HCT116 (cell line): ENCODE measurements around the gene ZMYM4. TPM values are rescaled to one million over a fixed set of nuclear protein-coding genes. Genes with fewer than 3 reads are reported as not detected.

ENCODE experiments used
- ATAC-seq: fragments of 200-7000 bp; cut with Tn5 transposase; 2 replicates; pipeline ENCODE4 v1.9.1; 2020; ENCODE audit warnings: mild to moderate bottlenecking, moderate library complexity
- BruUV-seq: library from RNA; stranded (reverse); fragments of 400-500 nt; replicated peaks from 2 replicates; lab custom pipeline; 2021; lab: Mats Ljungman, UMichigan
- CTCF ChIA-PET: fragments of 300-600 bp; sonication (Branson Sonifier 250); formaldehyde crosslinking; loops from one replicate; lab custom pipeline; 2021; ENCODE audit warnings: antibody characterized with exemption; lab: Charles Lee
- POLR2A ChIA-PET: fragments of 300-600, 350-600 bp; sonication (Branson Sonifier 250); formaldehyde crosslinking; loops from one replicate; lab custom pipeline; 2021; ENCODE audit warnings: antibody characterized with exemption; lab: Charles Lee
- RAD21 ChIA-PET, 2 experiments: fragments of 300-600 bp; sonication (Branson Sonifier 250); formaldehyde crosslinking; loops; one replicate each; lab custom pipeline; 2023; ENCODE audit warnings: low total read pairs in 2 of 2; ENCODE audit not compliant: uncharacterized antibody in 2 of 2, unreplicated experiment in 2 of 2, low non-redundant PET in 1 of 2; lab: Charles Lee
- DNase-seq: peaks from one replicate; pipeline ENCODE4 v3.0.0-alpha.2; 2010; ENCODE audit warnings: low read depth, low spot score
- H2AFZ ChIP-seq: fragments of 200-600 bp; shearing (Covaris generic), sonication (generic); 2 replicates; pipeline ENCODE4 v1.6.1; 2017; ENCODE audit warnings: low read depth, mixed run types, mixed read lengths, antibody characterized with exemption, low read length; ENCODE audit not compliant: poor library complexity, severe bottlenecking
- H3K27ac ChIP-seq: 2 replicates; pipeline ENCODE4 v1.5.1; 2012; ENCODE audit warnings: low read depth, low read length
- H3K27me3 ChIP-seq: fragments of 200-600 bp; sonication (generic); 2 replicates; pipeline ENCODE4 v1.6.1; 2016; ENCODE audit warnings: mixed run types, low read length, mixed read lengths; ENCODE audit not compliant: insufficient read depth
- H3K36me3 ChIP-seq, 2 experiments: fragments of 200-500 bp in 1 of 2; fragments of 200-600 bp in 1 of 2; sonication (Bioruptor generic) in 1 of 2; sonication (generic) in 1 of 2; 2 replicates each; pipeline versions ENCODE4 v1.5.1 to v1.6.1; 2014 to 2016; ENCODE audit warnings: low read length in 2 of 2, inconsistent platforms in 1 of 2, mixed read lengths in 1 of 2, mixed run types in 1 of 2; ENCODE audit not compliant: insufficient read depth in 2 of 2, control insufficient read depth in 1 of 2
- H3K4me1 ChIP-seq, 2 experiments: fragments of 200-600 bp in 1 of 2; sonication (generic) in 1 of 2; 2 replicates each; pipeline versions ENCODE4 v1.5.1 to v1.6.1; 2012 to 2017; ENCODE audit warnings: low read length in 2 of 2, inconsistent platforms in 1 of 2, mild to moderate bottlenecking in 1 of 2, mixed read lengths in 1 of 2, mixed run types in 1 of 2, moderate library complexity in 1 of 2; ENCODE audit not compliant: insufficient read depth in 2 of 2, control insufficient read depth in 1 of 2
- H3K4me2 ChIP-seq: fragments of 200-600 bp; sonication (generic); 2 replicates; pipeline ENCODE4 v1.6.1; 2017; ENCODE audit warnings: mixed run types, low read length, mixed read lengths
- H3K4me3 ChIP-seq, 2 experiments: fragments of 200-600 bp in 1 of 2; sonication (generic) in 1 of 2; replicated peaks in 1 of 2; 2 replicates each; pipeline ENCODE4 v1.5.1; 2011 to 2016; ENCODE audit warnings: low read length in 2 of 2, control low read depth in 1 of 2, low read depth in 1 of 2, mild to moderate bottlenecking in 1 of 2, mixed read lengths in 1 of 2, mixed run types in 1 of 2
- H3K79me2 ChIP-seq: fragments of 200-600 bp; sonication (generic); 2 replicates; pipeline ENCODE4 v1.6.1; 2017; ENCODE audit warnings: mild to moderate bottlenecking, mixed run types, low read length, moderate library complexity, mixed read lengths; ENCODE audit not compliant: insufficient read depth
- H3K9ac ChIP-seq: fragments of 200-600 bp; sonication (generic); 2 replicates; pipeline ENCODE4 v1.6.1; 2016; ENCODE audit warnings: low read length, mixed read lengths
- H3K9me2 ChIP-seq: fragments of 200-600 bp; sonication (generic), shearing (Covaris generic); 2 replicates; pipeline ENCODE4 v1.6.1; 2017; ENCODE audit warnings: mixed run types, mild to moderate bottlenecking, moderate library complexity; ENCODE audit not compliant: insufficient read depth
- H3K9me3 ChIP-seq, 2 experiments: fragments of 200-500 bp in 1 of 2; fragments of 200-600 bp in 1 of 2; sonication (Bioruptor generic) in 1 of 2; sonication (generic) in 1 of 2; 2 replicates each; pipeline ENCODE4 v1.6.1; 2014 to 2017; ENCODE audit warnings: low read length in 2 of 2, mixed read lengths in 2 of 2, inconsistent platforms in 1 of 2, low read depth in 1 of 2, mild to moderate bottlenecking in 1 of 2, mixed run types in 1 of 2, moderate library complexity in 1 of 2; ENCODE audit not compliant: control insufficient read depth in 1 of 2, insufficient read depth in 1 of 2
- H4K20me1 ChIP-seq: fragments of 200-600 bp; sonication (generic), shearing (Covaris generic); 2 replicates; pipeline ENCODE4 v1.6.1; 2017; ENCODE audit warnings: mixed run types, mild to moderate bottlenecking, moderate library complexity; ENCODE audit not compliant: insufficient read depth
- CEBPB ChIP-seq: IDR thresholded peaks from 2 replicates; pipeline ENCODE4 v1.6.1; 2012; ENCODE audit warnings: low read depth
- EGR1 ChIP-seq: IDR thresholded peaks from 2 replicates; pipeline ENCODE4 v1.6.1; 2012; ENCODE audit warnings: low read depth
- ELF1 ChIP-seq: IDR thresholded peaks from 2 replicates; pipeline ENCODE4 v1.6.1; 2012; ENCODE audit warnings: low read depth, borderline replicate concordance
- EZH2phosphoT487 ChIP-seq: fragments of 200-600 bp; IDR thresholded peaks from 2 replicates; pipeline ENCODE4 v1.6.1; 2018; ENCODE audit warnings: antibody characterized with exemption, borderline replicate concordance
- POLR2A ChIP-seq: IDR thresholded peaks from 2 replicates; pipeline ENCODE4 v1.7.0; 2011; ENCODE audit warnings: borderline replicate concordance; ENCODE audit not compliant: insufficient read depth, insufficient read length; ENCODE audit errors: extremely low read depth
- TCF7L2 ChIP-seq: IDR thresholded peaks from 2 replicates; pipeline ENCODE4 v1.7.0; 2011; ENCODE audit warnings: borderline replicate concordance, inconsistent platforms; ENCODE audit not compliant: insufficient read depth, insufficient read length; ENCODE audit errors: extremely low read depth
- ZFX ChIP-seq: fragments of 450-650 bp; IDR thresholded peaks from 2 replicates; pipeline ENCODE4 v1.6.1; 2017
- intact Hi-C: fragments of 100-400 bp; cut with micrococcal nuclease; formaldehyde crosslinking; loops from 2 replicates; pipeline ENCODE4 v1.10.0; 2022
- total RNA-seq: library from RNA; stranded (reverse); gene quantifications from one replicate; pipeline ENCODE4 v1.2.1, GENCODE V29; 2021; ENCODE audit not compliant: unreplicated experiment
- TF ChIP-seq, protein P1 (sequence below): IDR thresholded peaks from 2 replicates; pipeline ENCODE4 v1.6.1; 2012; ENCODE audit warnings: low read depth
- TF ChIP-seq, protein P2 (sequence below): IDR thresholded peaks from 2 replicates; pipeline ENCODE4 v1.6.1; 2011; ENCODE audit warnings: mild to moderate bottlenecking, low read length, moderate library complexity; ENCODE audit not compliant: insufficient replicate concordance; ENCODE audit errors: extremely low read depth
- TF ChIP-seq, protein P3 (sequence below): IDR thresholded peaks from 2 replicates; pipeline ENCODE4 v1.6.1; 2012
- TF ChIP-seq, protein P4 (sequence below): IDR thresholded peaks from 2 replicates; pipeline ENCODE4 v1.6.1; 2012

The ZMYM4 gene
- total RNA-seq, 1 experiment from 2014 or later: 58.0 TPM

DNA sequence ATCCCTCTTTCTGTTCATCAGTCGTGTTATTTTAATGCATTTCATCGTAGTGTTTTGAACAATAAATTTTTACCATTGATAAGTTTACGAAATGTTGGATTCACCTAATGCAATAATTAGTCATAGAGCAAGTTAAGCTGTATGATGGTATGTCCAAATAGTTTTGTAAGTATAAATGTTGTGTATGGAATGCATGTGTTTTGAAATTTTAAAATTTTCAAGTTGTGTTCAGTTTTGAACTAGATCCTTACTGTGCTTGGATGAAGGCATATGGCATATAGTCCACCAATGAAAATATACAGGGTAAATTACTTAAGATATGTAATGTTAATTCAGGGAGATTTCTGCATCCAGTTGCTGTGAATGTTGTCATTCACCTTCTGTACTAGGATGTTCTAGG is 2.3 kb downstream of the ZMYM4 start:
- no peak for TF ChIP-seq TCF7L2
- TF ChIP-seq, protein P1, sequence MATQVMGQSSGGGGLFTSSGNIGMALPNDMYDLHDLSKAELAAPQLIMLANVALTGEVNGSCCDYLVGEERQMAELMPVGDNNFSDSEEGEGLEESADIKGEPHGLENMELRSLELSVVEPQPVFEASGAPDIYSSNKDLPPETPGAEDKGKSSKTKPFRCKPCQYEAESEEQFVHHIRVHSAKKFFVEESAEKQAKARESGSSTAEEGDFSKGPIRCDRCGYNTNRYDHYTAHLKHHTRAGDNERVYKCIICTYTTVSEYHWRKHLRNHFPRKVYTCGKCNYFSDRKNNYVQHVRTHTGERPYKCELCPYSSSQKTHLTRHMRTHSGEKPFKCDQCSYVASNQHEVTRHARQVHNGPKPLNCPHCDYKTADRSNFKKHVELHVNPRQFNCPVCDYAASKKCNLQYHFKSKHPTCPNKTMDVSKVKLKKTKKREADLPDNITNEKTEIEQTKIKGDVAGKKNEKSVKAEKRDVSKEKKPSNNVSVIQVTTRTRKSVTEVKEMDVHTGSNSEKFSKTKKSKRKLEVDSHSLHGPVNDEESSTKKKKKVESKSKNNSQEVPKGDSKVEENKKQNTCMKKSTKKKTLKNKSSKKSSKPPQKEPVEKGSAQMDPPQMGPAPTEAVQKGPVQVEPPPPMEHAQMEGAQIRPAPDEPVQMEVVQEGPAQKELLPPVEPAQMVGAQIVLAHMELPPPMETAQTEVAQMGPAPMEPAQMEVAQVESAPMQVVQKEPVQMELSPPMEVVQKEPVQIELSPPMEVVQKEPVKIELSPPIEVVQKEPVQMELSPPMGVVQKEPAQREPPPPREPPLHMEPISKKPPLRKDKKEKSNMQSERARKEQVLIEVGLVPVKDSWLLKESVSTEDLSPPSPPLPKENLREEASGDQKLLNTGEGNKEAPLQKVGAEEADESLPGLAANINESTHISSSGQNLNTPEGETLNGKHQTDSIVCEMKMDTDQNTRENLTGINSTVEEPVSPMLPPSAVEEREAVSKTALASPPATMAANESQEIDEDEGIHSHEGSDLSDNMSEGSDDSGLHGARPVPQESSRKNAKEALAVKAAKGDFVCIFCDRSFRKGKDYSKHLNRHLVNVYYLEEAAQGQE: no peak
- TF ChIP-seq ELF1: no peak
- TF ChIP-seq, protein P2, sequence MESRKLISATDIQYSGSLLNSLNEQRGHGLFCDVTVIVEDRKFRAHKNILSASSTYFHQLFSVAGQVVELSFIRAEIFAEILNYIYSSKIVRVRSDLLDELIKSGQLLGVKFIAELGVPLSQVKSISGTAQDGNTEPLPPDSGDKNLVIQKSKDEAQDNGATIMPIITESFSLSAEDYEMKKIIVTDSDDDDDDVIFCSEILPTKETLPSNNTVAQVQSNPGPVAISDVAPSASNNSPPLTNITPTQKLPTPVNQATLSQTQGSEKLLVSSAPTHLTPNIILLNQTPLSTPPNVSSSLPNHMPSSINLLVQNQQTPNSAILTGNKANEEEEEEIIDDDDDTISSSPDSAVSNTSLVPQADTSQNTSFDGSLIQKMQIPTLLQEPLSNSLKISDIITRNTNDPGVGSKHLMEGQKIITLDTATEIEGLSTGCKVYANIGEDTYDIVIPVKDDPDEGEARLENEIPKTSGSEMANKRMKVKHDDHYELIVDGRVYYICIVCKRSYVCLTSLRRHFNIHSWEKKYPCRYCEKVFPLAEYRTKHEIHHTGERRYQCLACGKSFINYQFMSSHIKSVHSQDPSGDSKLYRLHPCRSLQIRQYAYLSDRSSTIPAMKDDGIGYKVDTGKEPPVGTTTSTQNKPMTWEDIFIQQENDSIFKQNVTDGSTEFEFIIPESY: no peak
- TF ChIP-seq CEBPB: no peak
- TF ChIP-seq, protein P3, sequence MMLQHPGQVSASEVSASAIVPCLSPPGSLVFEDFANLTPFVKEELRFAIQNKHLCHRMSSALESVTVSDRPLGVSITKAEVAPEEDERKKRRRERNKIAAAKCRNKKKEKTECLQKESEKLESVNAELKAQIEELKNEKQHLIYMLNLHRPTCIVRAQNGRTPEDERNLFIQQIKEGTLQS: no peak
- TF ChIP-seq ZFX: no peak
- no peak for TF ChIP-seq EZH2phosphoT487
- no peak for TF ChIP-seq POLR2A
- no peak for TF ChIP-seq EGR1
- TF ChIP-seq, protein P4, sequence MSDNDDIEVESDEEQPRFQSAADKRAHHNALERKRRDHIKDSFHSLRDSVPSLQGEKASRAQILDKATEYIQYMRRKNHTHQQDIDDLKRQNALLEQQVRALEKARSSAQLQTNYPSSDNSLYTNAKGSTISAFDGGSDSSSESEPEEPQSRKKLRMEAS: no peak
- H3K79me2 ChIP-seq: peaks cover 71% of the 10 kb centered on the region
- H3K9me3 ChIP-seq: no peaks in the 10 kb centered on the region
- H2AFZ ChIP-seq: no peak overlapping the region
- no TSS peak for BruUV-seq
- H3K4me2 ChIP-seq: no peak overlapping the region
- no peak overlapping the region for H3K4me3 ChIP-seq
- 0 out of 2 replicates have a peak, but pooled peaks cover 7% of the 10 kb centered on the region for H4K20me1 ChIP-seq
- no peaks in the 10 kb centered on the region for H3K36me3 ChIP-seq
- intact Hi-C loops: no loop called here
- no peak for DNase-seq
- no peaks in the 10 kb centered on the region for H3K27me3 ChIP-seq
- H3K27ac ChIP-seq: no peak overlapping the region
- no peak for ATAC-seq
- H3K9me2 ChIP-seq: peaks cover 4% of the 10 kb centered on the region; the same call in 1 of the 2 replicates
- H3K9ac ChIP-seq: no peak overlapping the region
- ChIA-PET POLR2A (no interaction called here), RAD21 (no interaction called here), CTCF (no interaction called here)
- peaks cover 4 to 17% of the 10 kb centered on the region in 2 experiments; a peak in 3 of 4 replicates for H3K4me1 ChIP-seq
